ENCODE data around the gene MASP2.
"Not testable (repeated sequence)": the region's sequence is repeated elsewhere in the genome, so short reads cannot be mapped to it uniquely, and the experiment has no call there.

Gene MASP2

GRCh38 chr1:11024874-11025203 lies 22.2 kb downstream of the MASP2 start:
- DNase-seq (ENCODE audit: low spot score): no peak
- TF ChIP-seq CTCF (conservative IDR thresholded peaks at IDR 0.05; ENCODE audit: low read depth): no peak
- ChIA-PET POLR2A (ENCODE audit: low non-redundant PET) (no interaction called here), CTCF (no interaction called here)
- no peak overlapping the region for H3K27ac ChIP-seq

GRCh38 chr1:11024154-11024873 lies 22.7 kb downstream of the MASP2 start:
- no peak for DNase-seq (ENCODE audit: low spot score)
- TF ChIP-seq CTCF (conservative IDR thresholded peaks at IDR 0.05; ENCODE audit: low read depth): no peak
- H3K27ac ChIP-seq: no peak overlapping the region
- ChIA-PET CTCF (no interaction called here), POLR2A (ENCODE audit: low non-redundant PET) (no interaction called here)

- H3K27ac ChIP-seq: no peak overlapping the region
- DNase-seq (ENCODE audit: low spot score): no peak
- CTCF ChIA-PET: no interaction called here
- no peak for TF ChIP-seq CTCF (conservative IDR thresholded peaks at IDR 0.05; ENCODE audit: low read depth)
- POLR2A ChIA-PET (ENCODE audit: low non-redundant PET): no interaction called here
Measured at GRCh38 chr1:11023201-11023600, 23.8 kb downstream of the MASP2 start.

- ChIA-PET CTCF (no interaction called here), POLR2A (ENCODE audit: low non-redundant PET) (interaction anchor here (0.6 kb wide), 1 partner anchor 205 kb away, joined by 3 read pairs; no protein-coding TSS in a partner anchor)
- DNase-seq (ENCODE audit: low spot score): no peak
- H3K27ac ChIP-seq: no peak overlapping the region
- TF ChIP-seq CTCF (conservative IDR thresholded peaks at IDR 0.05; ENCODE audit: low read depth): no peak
Measured at GRCh38 chr1:11019971-11020370, 27.1 kb downstream of the MASP2 start.

- CTCF ChIA-PET; DNase-seq (ENCODE audit: low spot score); H3K27ac ChIP-seq: not testable (repeated sequence)
- POLR2A ChIA-PET (ENCODE audit: low non-redundant PET): interaction anchor here (0.6 kb wide), 1 partner anchor 205 kb away, joined by 3 read pairs; no protein-coding TSS in a partner anchor
Measured at GRCh38 chr1:11019358-11019757, 27.7 kb downstream of the MASP2 start.

GRCh38 chr1:11013160-11013531 lies 33.9 kb downstream of the MASP2 start:
- ChIA-PET POLR2A (ENCODE audit: low non-redundant PET) (no interaction called here), CTCF (interaction anchor here (0.9 to 1.2 kb wide), 2 partner anchors 229 to 506 kb away, joined by 3 to 6 read pairs; no protein-coding TSS in a partner anchor)
- no peak for DNase-seq (ENCODE audit: low spot score)
- TF ChIP-seq CTCF (conservative IDR thresholded peaks at IDR 0.05; ENCODE audit: low read depth): no peak
- peak overlapping the region; percentile 88 for H3K27ac ChIP-seq
